GM12878 (cell line): ENCODE results near the gene CDC42EP3. TPM values are rescaled to one million over a fixed set of nuclear protein-coding genes. Genes with fewer than 3 reads are reported as not detected.

Experiments
- BCL11A ChIP-seq: IDR thresholded peaks from 2 replicates; pipeline ENCODE4 v1.6.1; 2011; ENCODE audit warnings: low read depth, low read length
- CHD1 ChIP-seq: IDR thresholded peaks from 2 replicates; pipeline ENCODE4 v1.6.1; 2012; ENCODE audit warnings: low read depth, low read length, improper control_type of control experiment
- DPF2 ChIP-seq: fragments of 450-650 bp; IDR thresholded peaks from 2 replicates; pipeline ENCODE4 v1.6.1; 2017; ENCODE audit warnings: mild to moderate bottlenecking
- JUND ChIP-seq: IDR thresholded peaks from 2 replicates; pipeline ENCODE4 v1.6.1; 2012; ENCODE audit warnings: low read depth, mild to moderate bottlenecking, low read length, improper control_type of control experiment, moderate library complexity
- MEF2A ChIP-seq: IDR thresholded peaks from 2 replicates; pipeline ENCODE4 v1.6.1; 2011; ENCODE audit warnings: low read depth, mild to moderate bottlenecking, low read length, moderate library complexity; ENCODE audit not compliant: insufficient read depth
- NFIC ChIP-seq: IDR thresholded peaks from 2 replicates; pipeline ENCODE4 v1.6.1; 2012; ENCODE audit warnings: low read depth, mild to moderate bottlenecking, inconsistent platforms, low read length, moderate library complexity
- POU2F2 ChIP-seq: IDR thresholded peaks from 3 replicates; pipeline ENCODE4 v1.6.1; 2011; ENCODE audit warnings: low read depth, mild to moderate bottlenecking, low read length, borderline replicate concordance
- RAD51 ChIP-seq: fragments of 450-650 bp; IDR thresholded peaks from 2 replicates; pipeline ENCODE4 v1.6.1; 2016; ENCODE audit warnings: moderate library complexity, mild to moderate bottlenecking, inconsistent platforms
- SMC3 ChIP-seq: IDR thresholded peaks from 2 replicates; pipeline ENCODE4 v1.6.1; 2011; ENCODE audit warnings: low read length, improper control_type of control experiment, borderline replicate concordance
- TCF7 ChIP-seq: IDR thresholded peaks from 2 replicates; pipeline ENCODE4 v1.6.1; 2014; ENCODE audit warnings: antibody characterized with exemption, borderline replicate concordance
- ZBED1 ChIP-seq: IDR thresholded peaks from 2 replicates; pipeline ENCODE4 v1.6.1; 2016; ENCODE audit warnings: borderline replicate concordance
- ZNF24 ChIP-seq: fragments of 450-650 bp; IDR thresholded peaks from 2 replicates; pipeline ENCODE4 v1.6.1; 2017; ENCODE audit warnings: antibody characterized with exemption, mild to moderate bottlenecking
- polyA plus RNA-seq, 11 experiments: library from polyadenylated mRNA; depleted of rRNA in 4 of 11; unstranded in 6 of 11; stranded (reverse) in 5 of 11; fragments of >200 nt; fragmentation: Nextera tagmentation in 4 of 11; fragmentation: Illumina TruSeq in 1 of 11; extraction: Ambion mirVana in 4 of 11; extraction: Trizol in 1 of 11; gene quantifications; 1 replicate in 1 of 11; 2 replicates in 10 of 11; pipeline versions ENCODE4 v1.2.1 to v1.2.3, GENCODE V29; 2011 to 2016; ENCODE audit warnings: inconsistent platforms in 2 of 11, missing spikeins in 2 of 11, low read depth in 1 of 11
- total RNA-seq, 4 experiments: library from RNA; depleted of rRNA in 3 of 4; stranded (reverse); fragments of >200 nt in 3 of 4; fragmentation: Illumina TruSeq in 1 of 4; extraction: Trizol in 1 of 4; gene quantifications; 2 replicates each; pipeline versions ENCODE4 v1.2.1 to v1.2.3, GENCODE V29; 2013 to 2021
- TF ChIP-seq, protein P1 (sequence below): fragments of 450-650 bp; conservative IDR thresholded peaks from 2 replicates; pipeline ENCODE4 v1.6.1; 2017; ENCODE audit warnings: mild to moderate bottlenecking, moderate library complexity
- TF ChIP-seq, protein P2 (sequence below): IDR thresholded peaks from 2 replicates; pipeline ENCODE4 v1.6.1; 2012; ENCODE audit warnings: mild to moderate bottlenecking, low read depth, low read length
- TF ChIP-seq, protein P3 (sequence below): fragments of 450-650 bp; IDR thresholded peaks from 2 replicates; pipeline ENCODE4 v1.6.1; 2016; ENCODE audit warnings: mild to moderate bottlenecking
- TF ChIP-seq, protein P4 (sequence below): fragments of 450-650 bp; IDR thresholded peaks from 2 replicates; pipeline ENCODE4 v1.6.1; 2017; ENCODE audit warnings: borderline replicate concordance
- TF ChIP-seq, protein P5 (sequence below): IDR thresholded peaks from 2 replicates; pipeline ENCODE4 v1.6.1; 2011; ENCODE audit warnings: mild to moderate bottlenecking, low read depth, low read length, moderate library complexity; ENCODE audit not compliant: insufficient replicate concordance

The CDC42EP3 gene
- total and polyA plus RNA-seq, 10 of the 15 experiments (the other 5 are each of a cell fraction or from before 2014, with no cell fraction given): 11.8 to 86.9 (median 52.9) TPM

DNA sequence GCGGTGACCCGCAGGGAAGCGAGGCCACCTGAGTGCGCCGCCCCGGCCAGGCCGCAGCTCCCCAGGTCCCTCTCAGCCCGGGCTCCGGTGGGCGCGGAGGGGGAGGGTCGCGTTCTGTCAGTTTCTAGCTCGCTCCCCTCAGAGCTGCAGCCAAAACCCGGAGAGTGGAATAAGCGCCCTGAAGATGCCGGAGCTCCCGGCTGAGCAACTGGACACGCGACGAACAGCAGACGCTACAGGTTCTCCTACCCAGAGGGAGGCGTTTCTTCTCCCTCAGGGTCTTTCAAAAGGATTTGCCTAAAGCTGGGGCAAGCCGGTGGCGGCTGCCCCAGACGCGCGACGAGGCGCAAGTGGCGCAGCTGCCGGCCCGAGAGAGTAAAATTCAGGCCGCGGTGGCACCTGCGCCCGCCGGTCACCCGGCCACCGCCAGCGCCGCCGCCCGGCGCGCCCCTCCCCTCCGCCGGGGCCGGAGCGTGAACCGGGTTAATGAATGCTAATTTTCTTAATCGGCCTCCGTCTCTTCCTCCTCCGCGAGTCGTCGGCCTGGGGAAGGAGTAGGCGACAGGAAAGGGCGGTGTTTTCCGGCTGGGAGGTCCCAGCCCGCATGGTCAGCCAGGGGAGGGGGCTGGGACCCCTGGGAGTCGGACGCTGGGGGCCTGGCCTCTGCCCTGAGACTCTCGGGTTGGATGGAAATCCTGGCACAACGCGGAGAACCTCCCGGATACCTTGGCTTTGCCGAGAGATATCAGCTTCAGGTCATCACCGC lies 845 bp upstream of the CDC42EP3 start (continued):
- TF ChIP-seq RAD51: no peak
- peak; percentile 35; the same call in 1 of the 2 replicates for TF ChIP-seq BCL11A
- TF ChIP-seq, protein P1, sequence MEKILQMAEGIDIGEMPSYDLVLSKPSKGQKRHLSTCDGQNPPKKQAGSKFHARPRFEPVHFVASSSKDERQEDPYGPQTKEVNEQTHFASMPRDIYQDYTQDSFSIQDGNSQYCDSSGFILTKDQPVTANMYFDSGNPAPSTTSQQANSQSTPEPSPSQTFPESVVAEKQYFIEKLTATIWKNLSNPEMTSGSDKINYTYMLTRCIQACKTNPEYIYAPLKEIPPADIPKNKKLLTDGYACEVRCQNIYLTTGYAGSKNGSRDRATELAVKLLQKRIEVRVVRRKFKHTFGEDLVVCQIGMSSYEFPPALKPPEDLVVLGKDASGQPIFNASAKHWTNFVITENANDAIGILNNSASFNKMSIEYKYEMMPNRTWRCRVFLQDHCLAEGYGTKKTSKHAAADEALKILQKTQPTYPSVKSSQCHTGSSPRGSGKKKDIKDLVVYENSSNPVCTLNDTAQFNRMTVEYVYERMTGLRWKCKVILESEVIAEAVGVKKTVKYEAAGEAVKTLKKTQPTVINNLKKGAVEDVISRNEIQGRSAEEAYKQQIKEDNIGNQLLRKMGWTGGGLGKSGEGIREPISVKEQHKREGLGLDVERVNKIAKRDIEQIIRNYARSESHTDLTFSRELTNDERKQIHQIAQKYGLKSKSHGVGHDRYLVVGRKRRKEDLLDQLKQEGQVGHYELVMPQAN: peak; percentile 21; the same call in 1 of the 2 replicates
- 0 out of 2 replicates have a peak, but pooled peaks have one; percentile 5 for TF ChIP-seq MEF2A
- TF ChIP-seq TCF7: no peak
- TF ChIP-seq NFIC: no peak
- peak; percentile 78; the same call in 1 of the 2 replicates for TF ChIP-seq DPF2
- no peak for TF ChIP-seq ZNF24
- no peak; the same call in 1 of the 2 replicates for TF ChIP-seq SMC3
- TF ChIP-seq, protein P2, sequence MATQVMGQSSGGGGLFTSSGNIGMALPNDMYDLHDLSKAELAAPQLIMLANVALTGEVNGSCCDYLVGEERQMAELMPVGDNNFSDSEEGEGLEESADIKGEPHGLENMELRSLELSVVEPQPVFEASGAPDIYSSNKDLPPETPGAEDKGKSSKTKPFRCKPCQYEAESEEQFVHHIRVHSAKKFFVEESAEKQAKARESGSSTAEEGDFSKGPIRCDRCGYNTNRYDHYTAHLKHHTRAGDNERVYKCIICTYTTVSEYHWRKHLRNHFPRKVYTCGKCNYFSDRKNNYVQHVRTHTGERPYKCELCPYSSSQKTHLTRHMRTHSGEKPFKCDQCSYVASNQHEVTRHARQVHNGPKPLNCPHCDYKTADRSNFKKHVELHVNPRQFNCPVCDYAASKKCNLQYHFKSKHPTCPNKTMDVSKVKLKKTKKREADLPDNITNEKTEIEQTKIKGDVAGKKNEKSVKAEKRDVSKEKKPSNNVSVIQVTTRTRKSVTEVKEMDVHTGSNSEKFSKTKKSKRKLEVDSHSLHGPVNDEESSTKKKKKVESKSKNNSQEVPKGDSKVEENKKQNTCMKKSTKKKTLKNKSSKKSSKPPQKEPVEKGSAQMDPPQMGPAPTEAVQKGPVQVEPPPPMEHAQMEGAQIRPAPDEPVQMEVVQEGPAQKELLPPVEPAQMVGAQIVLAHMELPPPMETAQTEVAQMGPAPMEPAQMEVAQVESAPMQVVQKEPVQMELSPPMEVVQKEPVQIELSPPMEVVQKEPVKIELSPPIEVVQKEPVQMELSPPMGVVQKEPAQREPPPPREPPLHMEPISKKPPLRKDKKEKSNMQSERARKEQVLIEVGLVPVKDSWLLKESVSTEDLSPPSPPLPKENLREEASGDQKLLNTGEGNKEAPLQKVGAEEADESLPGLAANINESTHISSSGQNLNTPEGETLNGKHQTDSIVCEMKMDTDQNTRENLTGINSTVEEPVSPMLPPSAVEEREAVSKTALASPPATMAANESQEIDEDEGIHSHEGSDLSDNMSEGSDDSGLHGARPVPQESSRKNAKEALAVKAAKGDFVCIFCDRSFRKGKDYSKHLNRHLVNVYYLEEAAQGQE: no peak
- TF ChIP-seq, protein P3, sequence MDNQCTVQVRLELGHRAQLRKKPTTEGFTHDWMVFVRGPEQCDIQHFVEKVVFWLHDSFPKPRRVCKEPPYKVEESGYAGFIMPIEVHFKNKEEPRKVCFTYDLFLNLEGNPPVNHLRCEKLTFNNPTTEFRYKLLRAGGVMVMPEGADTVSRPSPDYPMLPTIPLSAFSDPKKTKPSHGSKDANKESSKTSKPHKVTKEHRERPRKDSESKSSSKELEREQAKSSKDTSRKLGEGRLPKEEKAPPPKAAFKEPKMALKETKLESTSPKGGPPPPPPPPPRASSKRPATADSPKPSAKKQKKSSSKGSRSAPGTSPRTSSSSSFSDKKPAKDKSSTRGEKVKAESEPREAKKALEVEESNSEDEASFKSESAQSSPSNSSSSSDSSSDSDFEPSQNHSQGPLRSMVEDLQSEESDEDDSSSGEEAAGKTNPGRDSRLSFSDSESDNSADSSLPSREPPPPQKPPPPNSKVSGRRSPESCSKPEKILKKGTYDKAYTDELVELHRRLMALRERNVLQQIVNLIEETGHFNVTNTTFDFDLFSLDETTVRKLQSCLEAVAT: no peak
- no peak for TF ChIP-seq JUND
- TF ChIP-seq CHD1: no peak
- TF ChIP-seq POU2F2: 0 out of 3 replicates have a peak, but pooled peaks have one; percentile 7
- TF ChIP-seq, protein P4, sequence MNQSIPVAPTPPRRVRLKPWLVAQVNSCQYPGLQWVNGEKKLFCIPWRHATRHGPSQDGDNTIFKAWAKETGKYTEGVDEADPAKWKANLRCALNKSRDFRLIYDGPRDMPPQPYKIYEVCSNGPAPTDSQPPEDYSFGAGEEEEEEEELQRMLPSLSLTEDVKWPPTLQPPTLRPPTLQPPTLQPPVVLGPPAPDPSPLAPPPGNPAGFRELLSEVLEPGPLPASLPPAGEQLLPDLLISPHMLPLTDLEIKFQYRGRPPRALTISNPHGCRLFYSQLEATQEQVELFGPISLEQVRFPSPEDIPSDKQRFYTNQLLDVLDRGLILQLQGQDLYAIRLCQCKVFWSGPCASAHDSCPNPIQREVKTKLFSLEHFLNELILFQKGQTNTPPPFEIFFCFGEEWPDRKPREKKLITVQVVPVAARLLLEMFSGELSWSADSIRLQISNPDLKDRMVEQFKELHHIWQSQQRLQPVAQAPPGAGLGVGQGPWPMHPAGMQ: no peak
- TF ChIP-seq ZBED1: no peak
- TF ChIP-seq, protein P5, sequence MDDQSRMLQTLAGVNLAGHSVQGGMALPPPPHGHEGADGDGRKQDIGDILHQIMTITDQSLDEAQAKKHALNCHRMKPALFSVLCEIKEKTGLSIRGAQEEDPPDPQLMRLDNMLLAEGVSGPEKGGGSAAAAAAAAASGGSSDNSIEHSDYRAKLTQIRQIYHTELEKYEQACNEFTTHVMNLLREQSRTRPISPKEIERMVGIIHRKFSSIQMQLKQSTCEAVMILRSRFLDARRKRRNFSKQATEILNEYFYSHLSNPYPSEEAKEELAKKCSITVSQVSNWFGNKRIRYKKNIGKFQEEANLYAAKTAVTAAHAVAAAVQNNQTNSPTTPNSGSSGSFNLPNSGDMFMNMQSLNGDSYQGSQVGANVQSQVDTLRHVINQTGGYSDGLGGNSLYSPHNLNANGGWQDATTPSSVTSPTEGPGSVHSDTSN: no peak
